ENCODE data around the gene CRTAC1. TPM values are rescaled to one million over a fixed set of nuclear protein-coding genes. Genes with fewer than 3 reads are reported as not detected.

The CRTAC1 gene, protein sequence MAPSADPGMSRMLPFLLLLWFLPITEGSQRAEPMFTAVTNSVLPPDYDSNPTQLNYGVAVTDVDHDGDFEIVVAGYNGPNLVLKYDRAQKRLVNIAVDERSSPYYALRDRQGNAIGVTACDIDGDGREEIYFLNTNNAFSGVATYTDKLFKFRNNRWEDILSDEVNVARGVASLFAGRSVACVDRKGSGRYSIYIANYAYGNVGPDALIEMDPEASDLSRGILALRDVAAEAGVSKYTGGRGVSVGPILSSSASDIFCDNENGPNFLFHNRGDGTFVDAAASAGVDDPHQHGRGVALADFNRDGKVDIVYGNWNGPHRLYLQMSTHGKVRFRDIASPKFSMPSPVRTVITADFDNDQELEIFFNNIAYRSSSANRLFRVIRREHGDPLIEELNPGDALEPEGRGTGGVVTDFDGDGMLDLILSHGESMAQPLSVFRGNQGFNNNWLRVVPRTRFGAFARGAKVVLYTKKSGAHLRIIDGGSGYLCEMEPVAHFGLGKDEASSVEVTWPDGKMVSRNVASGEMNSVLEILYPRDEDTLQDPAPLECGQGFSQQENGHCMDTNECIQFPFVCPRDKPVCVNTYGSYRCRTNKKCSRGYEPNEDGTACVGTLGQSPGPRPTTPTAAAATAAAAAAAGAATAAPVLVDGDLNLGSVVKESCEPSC
- 10 to 100 TPM; 12.1 to 35.0 TPM for total RNA-seq
- 10 to 100 TPM; 65.6 to 74.9 TPM for polyA plus RNA-seq (ENCODE audit: insufficient read length in 2 of 2)
- long read RNA-seq, donor 1, transcript CRTAC1-202 (15 exons, 2,348 nt), result major isoform, 12 of 18 reads
- long read RNA-seq, donor 1, partial matches to known transcripts, result 0 of 18 reads
- long read RNA-seq, donor 1, other reads (novel, unspliced or antisense), result 0 of 18 reads
- long read RNA-seq, donor 2, partial matches to known transcripts, result 0 of 2 reads
- long read RNA-seq, donor 2, other reads (novel, unspliced or antisense), result 0 of 2 reads
- long read RNA-seq, donor 3, transcript CRTAC1-202 (15 exons, 2,348 nt), result major isoform, 5 of 7 reads
- long read RNA-seq, donor 3, partial matches to known transcripts, result 0 of 7 reads
- long read RNA-seq, donor 3, other reads (novel, unspliced or antisense), result 0 of 7 reads
- long read RNA-seq, donor 4, result 0 reads

- under 1% methylated on average over 85 of the region's 86 CpGs for WGBS (ENCODE audit: insufficient coverage)
- Histone ChIP-seq H3K4me3 (ENCODE audit: low read depth, low read length) (peak within 1 kb of the TSS; percentile 38), H3K27me3 (ENCODE audit: control insufficient read depth, insufficient read depth, low read length) (peaks cover 38% of the 10 kb centered on the region), H3K27ac (ENCODE audit: low read depth, low read length) (no peak within 1 kb of the TSS), H3K36me3 (ENCODE audit: control insufficient read depth, insufficient read depth, low read length) (no peaks in the 10 kb centered on the region), H3K9me3 (ENCODE audit: control insufficient read depth, insufficient read depth, low read length) (no peaks in the 10 kb centered on the region), H3K4me1 (ENCODE audit: control insufficient read depth, insufficient read depth, low read length) (peaks cover 34% of the 10 kb centered on the region)
- peak in 5 of 6 donors; percentile 81 to 97 (median 89) for DNase-seq (ENCODE audit: low read depth in 4 of 6, low spot score in 6 of 6)
Observed at GRCh38 chr10:98030093-98030821, at the start of gene CRTAC1. Gene CRTAC1 (minus strand): TSS chr10:98030621. CDS start chr10:98030472, 149 bp downstream.

DNA sequence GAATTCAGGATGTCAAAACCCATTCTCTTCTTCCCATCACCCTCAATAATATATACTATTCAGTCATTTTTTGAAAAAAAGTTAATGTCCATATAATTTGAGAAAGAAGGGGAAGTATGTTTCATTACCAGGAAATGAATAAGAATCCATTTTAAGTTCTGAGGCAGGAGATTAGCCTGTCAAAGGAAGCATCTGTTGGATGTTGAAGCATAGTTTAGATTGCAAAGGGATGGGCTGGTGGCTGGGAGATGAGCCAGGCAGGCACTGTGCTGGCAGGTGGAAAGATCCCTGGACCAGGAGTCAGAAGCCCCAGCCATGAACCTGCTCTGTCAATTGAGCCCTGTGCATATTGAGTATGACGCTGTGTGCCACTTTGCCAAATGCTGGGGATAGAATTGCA is 48.4 kb upstream of the CRTAC1 start:
- WGBS (ENCODE audit: insufficient coverage), result 100% methylated on average over 1 of the region's 1 CpG
- H3K4me3 ChIP-seq (ENCODE audit: low read depth, low read length), result no peak overlapping the region
- no peak overlapping the region for H3K27ac ChIP-seq (ENCODE audit: low read depth, low read length)
- no peak for DNase-seq (ENCODE audit: low read depth in 4 of 6, low spot score in 6 of 6)
- no peaks in the 10 kb centered on the region for H3K36me3 ChIP-seq (ENCODE audit: control insufficient read depth, insufficient read depth, low read length)
- peaks cover 10% of the 10 kb centered on the region for H3K27me3 ChIP-seq (ENCODE audit: control insufficient read depth, insufficient read depth, low read length)
- no peaks in the 10 kb centered on the region for H3K9me3 ChIP-seq (ENCODE audit: control insufficient read depth, insufficient read depth, low read length)
- H3K4me1 ChIP-seq (ENCODE audit: control insufficient read depth, insufficient read depth, low read length), result peaks cover 4% of the 10 kb centered on the region

- 70% methylated on average over 1 of the region's 1 CpG for WGBS (ENCODE audit: insufficient coverage)
- no peak overlapping the region for H3K27ac ChIP-seq (ENCODE audit: low read depth, low read length)
- no peak for DNase-seq (ENCODE audit: low read depth in 4 of 6, low spot score in 6 of 6)
Observed at GRCh38 chr10:98077223-98077622, 46.8 kb upstream of the CRTAC1 start.

GRCh38 chr10:98076086-98076485 is 45.7 kb upstream of the CRTAC1 start:
- H3K4me3 ChIP-seq (ENCODE audit: low read depth, low read length), result no peak overlapping the region
- H3K27me3 ChIP-seq (ENCODE audit: control insufficient read depth, insufficient read depth, low read length), result peaks cover 10% of the 10 kb centered on the region
- H3K27ac ChIP-seq (ENCODE audit: low read depth, low read length), result no peak overlapping the region
- peaks cover 4% of the 10 kb centered on the region for H3K4me1 ChIP-seq (ENCODE audit: control insufficient read depth, insufficient read depth, low read length)
- no peaks in the 10 kb centered on the region for H3K9me3 ChIP-seq (ENCODE audit: control insufficient read depth, insufficient read depth, low read length)
- no peaks in the 10 kb centered on the region for H3K36me3 ChIP-seq (ENCODE audit: control insufficient read depth, insufficient read depth, low read length)
- 100% methylated on average over 1 of the region's 7 CpGs for WGBS (ENCODE audit: insufficient coverage)
- no peak for DNase-seq (ENCODE audit: low read depth in 4 of 6, low spot score in 6 of 6)

More at GRCh38 chr10:98077223-98077622, 46.8 kb upstream of the CRTAC1 start:
- Histone ChIP-seq H3K4me1 (ENCODE audit: control insufficient read depth, insufficient read depth, low read length) (peaks cover 4% of the 10 kb centered on the region), H3K9me3 (ENCODE audit: control insufficient read depth, insufficient read depth, low read length) (no peaks in the 10 kb centered on the region), H3K4me3 (ENCODE audit: low read depth, low read length) (no peak overlapping the region), H3K36me3 (ENCODE audit: control insufficient read depth, insufficient read depth, low read length) (no peaks in the 10 kb centered on the region), H3K27me3 (ENCODE audit: control insufficient read depth, insufficient read depth, low read length) (peaks cover 10% of the 10 kb centered on the region)

- DNase-seq (ENCODE audit: low read depth in 4 of 6, low spot score in 6 of 6), result peak in 1 of 6 donors; percentile 26
Observed at GRCh38 chr10:98074315-98074911, 44.0 kb upstream of the CRTAC1 start.

GRCh38 chr10:98067165-98067564 is 36.7 kb upstream of the CRTAC1 start:
- 87% methylated on average over 2 of the region's 5 CpGs for WGBS (ENCODE audit: insufficient coverage)
- H3K4me1 ChIP-seq (ENCODE audit: control insufficient read depth, insufficient read depth, low read length), result peaks cover 15% of the 10 kb centered on the region
- H3K36me3 ChIP-seq (ENCODE audit: control insufficient read depth, insufficient read depth, low read length), result no peaks in the 10 kb centered on the region
- H3K27me3 ChIP-seq (ENCODE audit: control insufficient read depth, insufficient read depth, low read length), result peaks cover 3% of the 10 kb centered on the region
- no peak overlapping the region for H3K4me3 ChIP-seq (ENCODE audit: low read depth, low read length)
- H3K27ac ChIP-seq (ENCODE audit: low read depth, low read length), result no peak overlapping the region
- no peaks in the 10 kb centered on the region for H3K9me3 ChIP-seq (ENCODE audit: control insufficient read depth, insufficient read depth, low read length)
- no peak for DNase-seq (ENCODE audit: low read depth in 4 of 6, low spot score in 6 of 6)

More at GRCh38 chr10:98074315-98074911, 44.0 kb upstream of the CRTAC1 start:
- Histone ChIP-seq H3K9me3 (ENCODE audit: control insufficient read depth, insufficient read depth, low read length) (no peaks in the 10 kb centered on the region), H3K4me1 (ENCODE audit: control insufficient read depth, insufficient read depth, low read length) (no peaks in the 10 kb centered on the region), H3K27me3 (ENCODE audit: control insufficient read depth, insufficient read depth, low read length) (peaks cover 10% of the 10 kb centered on the region), H3K27ac (ENCODE audit: low read depth, low read length) (no peak overlapping the region), H3K4me3 (ENCODE audit: low read depth, low read length) (no peak overlapping the region), H3K36me3 (ENCODE audit: control insufficient read depth, insufficient read depth, low read length) (no peaks in the 10 kb centered on the region)
- no CpG with 5 or more reads among the region's 2 CpGs for WGBS (ENCODE audit: insufficient coverage)

GRCh38 chr10:98063740-98064027 is 33.3 kb upstream of the CRTAC1 start:
- Histone ChIP-seq H3K4me3 (ENCODE audit: low read depth, low read length) (no peak overlapping the region), H3K4me1 (ENCODE audit: control insufficient read depth, insufficient read depth, low read length) (peaks cover 22% of the 10 kb centered on the region), H3K27ac (ENCODE audit: low read depth, low read length) (no peak overlapping the region), H3K9me3 (ENCODE audit: control insufficient read depth, insufficient read depth, low read length) (no peaks in the 10 kb centered on the region), H3K36me3 (ENCODE audit: control insufficient read depth, insufficient read depth, low read length) (no peaks in the 10 kb centered on the region), H3K27me3 (ENCODE audit: control insufficient read depth, insufficient read depth, low read length) (peaks cover 3% of the 10 kb centered on the region)
- no peak for DNase-seq (ENCODE audit: low read depth in 4 of 6, low spot score in 6 of 6)

DNA sequence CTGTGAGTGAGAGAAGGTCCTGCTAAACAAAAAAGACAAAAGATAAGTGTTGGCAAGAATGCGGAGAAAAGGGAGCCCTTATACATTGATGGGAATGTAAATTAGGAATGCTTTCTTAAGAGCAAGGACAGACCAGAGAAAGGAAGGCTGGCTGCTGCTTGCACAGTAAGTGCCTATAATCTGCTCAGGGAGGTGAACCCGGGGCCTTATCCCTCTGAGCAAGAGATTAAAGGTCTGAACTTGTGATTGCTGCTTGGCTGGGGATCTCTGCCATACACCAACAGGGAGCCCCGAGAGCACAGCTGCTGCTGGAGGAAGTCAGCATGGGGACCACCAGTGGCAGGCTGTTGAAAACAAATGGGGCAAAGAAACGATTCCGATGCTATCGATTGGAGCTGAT is 32.0 kb upstream of the CRTAC1 start:
- 21% methylated on average over 6 of the region's 6 CpGs for WGBS (ENCODE audit: insufficient coverage)
- Histone ChIP-seq H3K9me3 (ENCODE audit: control insufficient read depth, insufficient read depth, low read length) (no peaks in the 10 kb centered on the region), H3K4me3 (ENCODE audit: low read depth, low read length) (no peak overlapping the region), H3K27me3 (ENCODE audit: control insufficient read depth, insufficient read depth, low read length) (peaks cover 3% of the 10 kb centered on the region), H3K27ac (ENCODE audit: low read depth, low read length) (no peak overlapping the region), H3K36me3 (ENCODE audit: control insufficient read depth, insufficient read depth, low read length) (no peaks in the 10 kb centered on the region), H3K4me1 (ENCODE audit: control insufficient read depth, insufficient read depth, low read length) (peaks cover 24% of the 10 kb centered on the region)
- DNase-seq (ENCODE audit: low read depth in 4 of 6, low spot score in 6 of 6), result peak in 2 of 6 donors; percentile 25 to 87

DNA sequence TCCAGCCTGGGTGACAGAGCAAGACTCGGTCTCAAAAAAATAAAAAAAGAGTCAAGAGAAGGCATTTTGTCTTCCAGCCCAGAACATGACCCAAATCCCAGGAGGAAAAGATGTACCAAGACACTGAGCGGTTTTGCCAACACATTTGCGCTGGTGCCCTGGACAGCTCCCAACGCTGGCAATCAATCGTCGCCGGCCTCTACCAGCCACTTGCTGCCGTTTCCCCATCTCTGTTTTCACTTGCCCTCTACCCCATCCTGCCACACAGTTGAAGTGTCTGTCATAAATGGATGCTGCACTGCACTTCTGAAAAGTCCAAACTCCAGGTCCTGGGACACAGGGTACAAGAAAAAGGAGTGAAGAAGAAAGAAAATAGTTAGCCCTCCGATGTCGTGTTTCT is 29.7 kb upstream of the CRTAC1 start:
- peaks cover 24% of the 10 kb centered on the region for H3K4me1 ChIP-seq (ENCODE audit: control insufficient read depth, insufficient read depth, low read length)
- H3K36me3 ChIP-seq (ENCODE audit: control insufficient read depth, insufficient read depth, low read length), result no peaks in the 10 kb centered on the region
- no peak for DNase-seq (ENCODE audit: low read depth in 4 of 6, low spot score in 6 of 6)
- no peak overlapping the region for H3K27ac ChIP-seq (ENCODE audit: low read depth, low read length)
- H3K9me3 ChIP-seq (ENCODE audit: control insufficient read depth, insufficient read depth, low read length), result no peaks in the 10 kb centered on the region
- 69% methylated on average over 9 of the region's 10 CpGs for WGBS (ENCODE audit: insufficient coverage)
- peaks cover 2% of the 10 kb centered on the region for H3K27me3 ChIP-seq (ENCODE audit: control insufficient read depth, insufficient read depth, low read length)
- H3K4me3 ChIP-seq (ENCODE audit: low read depth, low read length), result no peak overlapping the region
